HG03457 (cell line): ENCODE results near the gene CYREN.
"Not testable (repeated sequence)": the region's sequence is repeated elsewhere in the genome, so short reads cannot be mapped to it uniquely, and the experiment has no call there.

Experiments used
- ATAC-seq: cut with Tn5 transposase; IDR thresholded peaks from one replicate; pipeline ENCODE4 v1.9.1; 2021; ENCODE audit warnings: moderate number of reproducible peaks; ENCODE audit not compliant: unreplicated experiment

Gene CYREN

GRCh38 chr7:135170274-135170997 lies at the start of gene CYREN:
CYREN (minus strand) TSS chr7:135170707; CDS start chr7:135168922, 1,785 bp downstream.
- ATAC-seq, result peak; percentile 66

- no peak for ATAC-seq
Measured at GRCh38 chr7:135217645-135218509, 47.4 kb upstream of the CYREN start.

- ATAC-seq, result no peak
Measured at GRCh38 chr7:135215698-135216097, 45.2 kb upstream of the CYREN start.

GRCh38 chr7:135215180-135215579 lies 44.7 kb upstream of the CYREN start:
- ATAC-seq, result no peak

- no peak for ATAC-seq
Measured at GRCh38 chr7:135213831-135214230, 43.3 kb upstream of the CYREN start.

GRCh38 chr7:135211946-135212685 lies 41.6 kb upstream of the CYREN start:
- not testable (repeated sequence) for ATAC-seq

- peak; percentile 70 for ATAC-seq
Measured at GRCh38 chr7:135211179-135211945, 40.9 kb upstream of the CYREN start, which contains the start of gene WDR91. WDR91 (minus strand) TSS chr7:135211526; CDS start chr7:135211502, 24 bp downstream.

- no peak for ATAC-seq
Measured at GRCh38 chr7:135210888-135211178, 40.3 kb upstream of the CYREN start.

- no peak for ATAC-seq
Measured at GRCh38 chr7:135209225-135209834, 38.8 kb upstream of the CYREN start.

- ATAC-seq, result no peak
Measured at GRCh38 chr7:135208102-135208793, 37.7 kb upstream of the CYREN start.

- no peak for ATAC-seq
Measured at GRCh38 chr7:135207406-135208101, 37.0 kb upstream of the CYREN start.

- peak; percentile 30 for ATAC-seq
Measured at GRCh38 chr7:135206941-135207391, 36.5 kb upstream of the CYREN start.

- ATAC-seq, result no peak
Measured at GRCh38 chr7:135205850-135206249, 35.3 kb upstream of the CYREN start.

GRCh38 chr7:135204876-135205275 lies 34.4 kb upstream of the CYREN start:
- ATAC-seq, result no peak

- ATAC-seq, result no peak
Measured at GRCh38 chr7:135204341-135204749, 33.8 kb upstream of the CYREN start.

- no peak for ATAC-seq
Measured at GRCh38 chr7:135201350-135201749, 30.8 kb upstream of the CYREN start.

GRCh38 chr7:135200821-135201331 lies 30.4 kb upstream of the CYREN start:
- no peak for ATAC-seq

- no peak for ATAC-seq
Measured at GRCh38 chr7:135199439-135199838, 28.9 kb upstream of the CYREN start.
